Measurements from ENCODE around the gene TNIP2. TPM values are rescaled to one million over a fixed set of nuclear protein-coding genes. Genes with fewer than 3 reads are reported as not detected.

The TNIP2 gene
- total RNA-seq, 1 donor from 2014 or later: 76.7 TPM

DNA sequence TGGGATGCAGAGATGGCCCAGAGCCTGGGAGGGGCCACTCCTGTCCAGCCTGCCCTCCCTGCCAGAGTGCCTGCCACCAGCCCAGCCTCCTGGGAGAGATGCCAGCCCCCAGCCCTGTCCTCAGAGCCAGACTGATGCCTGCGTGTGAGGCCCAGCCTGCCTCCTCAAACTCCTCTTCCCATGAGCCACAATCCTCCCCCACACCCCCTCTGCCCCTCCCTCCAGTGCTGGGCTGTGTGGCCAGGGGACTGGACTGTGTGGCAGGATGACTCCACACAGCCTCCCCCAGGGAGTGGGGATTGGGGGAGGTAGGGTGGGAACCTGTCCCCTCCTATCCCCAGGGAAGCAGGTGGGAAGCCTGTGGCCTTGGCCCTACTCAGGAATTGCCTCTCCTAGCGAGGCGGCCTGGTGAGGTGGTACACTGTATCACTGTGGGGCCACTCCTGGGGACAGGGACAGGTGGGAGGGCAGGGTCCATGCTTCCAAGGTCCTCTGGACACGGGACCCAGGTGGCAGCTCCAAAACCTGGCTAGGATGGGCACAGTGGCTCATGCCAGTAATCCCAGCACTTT, 32.5 kb upstream of the TNIP2 start:
- TF ChIP-seq CTCF (conservative IDR thresholded peaks at IDR 0.05; ENCODE audit: low read depth, low read length): no peak
- no peak overlapping the region for H3K4me3 ChIP-seq (ENCODE audit: low read depth, low read length)
- DNase-seq (ENCODE audit: low read depth): no peak

DNA sequence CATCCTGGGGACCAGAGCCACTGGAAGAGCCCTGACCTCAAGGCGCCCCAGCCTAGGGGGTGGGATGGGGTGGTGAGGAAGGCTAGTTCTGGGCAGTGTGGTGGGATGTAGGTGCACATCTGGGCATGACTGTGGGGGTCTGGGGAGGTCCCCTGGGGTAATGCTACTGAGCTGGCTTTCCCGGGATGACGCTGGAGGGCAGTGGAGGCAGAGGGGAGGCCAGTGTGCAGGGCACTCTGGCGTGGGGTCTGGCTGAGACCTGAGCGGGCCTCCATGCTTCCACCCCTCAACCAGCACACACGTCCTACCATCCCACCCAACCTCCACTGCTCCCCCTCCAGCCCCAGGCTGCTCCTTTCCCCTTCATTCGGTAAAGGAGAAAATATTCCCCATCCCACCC, 32.0 kb upstream of the TNIP2 start:
- TF ChIP-seq CTCF (conservative IDR thresholded peaks at IDR 0.05; ENCODE audit: low read depth, low read length): no peak
- no peak overlapping the region for H3K4me3 ChIP-seq (ENCODE audit: low read depth, low read length)
- no peak for DNase-seq (ENCODE audit: low read depth)

- no peak overlapping the region for H3K4me3 ChIP-seq (ENCODE audit: low read depth, low read length)
- DNase-seq (ENCODE audit: low read depth): no peak
Measured at GRCh38 chr4:2787230-2788100, 31.3 kb upstream of the TNIP2 start.

GRCh38 chr4:2786794-2787229, 30.7 kb upstream of the TNIP2 start:
- TF ChIP-seq CTCF (conservative IDR thresholded peaks at IDR 0.05; ENCODE audit: low read depth, low read length): no peak
- no peak overlapping the region for H3K4me3 ChIP-seq (ENCODE audit: low read depth, low read length)
- DNase-seq (ENCODE audit: low read depth): no peak

More at GRCh38 chr4:2787230-2788100, 31.3 kb upstream of the TNIP2 start:
- TF ChIP-seq CTCF (conservative IDR thresholded peaks at IDR 0.05; ENCODE audit: low read depth, low read length): no peak

GRCh38 chr4:2786152-2786671, 30.1 kb upstream of the TNIP2 start:
- H3K4me3 ChIP-seq (ENCODE audit: low read depth, low read length): no peak overlapping the region
- TF ChIP-seq CTCF (conservative IDR thresholded peaks at IDR 0.05; ENCODE audit: low read depth, low read length): no peak
- no peak for DNase-seq (ENCODE audit: low read depth)

GRCh38 chr4:2785613-2786012, 29.5 kb upstream of the TNIP2 start:
- no peak for TF ChIP-seq CTCF (conservative IDR thresholded peaks at IDR 0.05; ENCODE audit: low read depth, low read length)
- no peak overlapping the region for H3K4me3 ChIP-seq (ENCODE audit: low read depth, low read length)
- no peak for DNase-seq (ENCODE audit: low read depth)

All from epithelial cell of proximal tubule (primary cell).